Measurements from ENCODE around the gene RHOBTB3.

- TF ChIP-seq CTCF (IDR thresholded peaks at IDR 0.05) (no peak), NFE2L2 (conservative IDR thresholded peaks at IDR 0.05; ENCODE audit: low read length) (no peak), E2F6 (IDR thresholded peaks at IDR 0.05; ENCODE audit: borderline replicate concordance, low read depth) (no peak), CEBPB (IDR thresholded peaks at IDR 0.05) (no peak), POLR2A (IDR thresholded peaks at IDR 0.05; ENCODE audit: low read length) (no peak), MAZ (IDR thresholded peaks at IDR 0.05; ENCODE audit: borderline replicate concordance, low read depth, low read length) (no peak), JUNB (IDR thresholded peaks at IDR 0.05) (no peak), EP300 (IDR thresholded peaks at IDR 0.05) (no peak), EHMT2 (IDR thresholded peaks at IDR 0.05; ENCODE audit: low read depth) (no peak), NR3C1 (IDR thresholded peaks at IDR 0.05) (no peak)
Observed at GRCh38 chr5:95835682-95836385, 104.7 kb downstream of the RHOBTB3 start.

All from A549 (cell line).